K562 (cell line): ENCODE results near the gene ITPR1. TPM values are rescaled to one million over a fixed set of nuclear protein-coding genes. Genes with fewer than 3 reads are reported as not detected.

Experiments used
- ATAC-seq: fragments of 200-7000 bp; cut with Tn5 transposase; 3 replicates; pipeline ENCODE4 v1.9.1; 2020; ENCODE audit warnings: moderate library complexity
- BruUV-seq: library from RNA; stranded (reverse); fragments of 400-500 nt; replicated peaks from 2 replicates; lab custom pipeline; 2021; lab: Mats Ljungman, UMichigan
- CTCF ChIA-PET: fragments of 300-600 bp; formaldehyde crosslinking; extraction: SDS; loops from one replicate; lab custom pipeline; 2021; ENCODE audit warnings: low intra/inter-chr PET ratio; lab: Yijun Ruan, JAX
- POLR2A ChIA-PET: fragments of 300-600, 350-650 bp; sonication (Branson Sonifier 250); formaldehyde crosslinking; extraction: SDS; loops from one replicate; lab custom pipeline; 2021; ENCODE audit warnings: antibody characterized with exemption, inconsistent platforms; lab: Yijun Ruan, JAX
- DNase-seq, 4 experiments: peaks; one replicate each; pipeline versions ENCODE4 v3.0.0 to v3.0.0-alpha.2; 2011 to 2018; ENCODE audit warnings: low spot score in 3 of 4, mixed read lengths in 3 of 4; ENCODE audit errors: extremely low read depth in 1 of 4
- FAIRE-seq: peaks from 2 replicates; lab custom pipeline; 2011; peaks lifted over from hg19 to GRCh38; lab: Jason Lieb, UNC
- H2AFZ ChIP-seq: 2 replicates; pipeline ENCODE4 v1.6.0; 2011; ENCODE audit warnings: low read depth, low read length, control low read depth, inconsistent platforms
- H3K27ac ChIP-seq: fragments of 200-600 bp; 3 replicates; pipeline ENCODE4 v1.8.0; 2011; ENCODE audit warnings: low read depth, mild to moderate bottlenecking, control low read depth, inconsistent platforms, low read length, moderate library complexity, mixed read lengths; ENCODE audit errors: extremely low read depth
- H3K27me3 ChIP-seq, 2 experiments: fragments of 300-600 bp in 1 of 2; 2 replicates in 1 of 2; 3 replicates in 1 of 2; pipeline versions ENCODE4 v1.6.0 to v1.8.0; 2011; ENCODE audit warnings: inconsistent platforms in 2 of 2, low read length in 2 of 2, mild to moderate bottlenecking in 1 of 2, mixed read lengths in 1 of 2, moderate library complexity in 1 of 2; ENCODE audit not compliant: control insufficient read depth in 2 of 2, insufficient read depth in 2 of 2
- H3K36me3 ChIP-seq: fragments of 300-600 bp; 3 replicates; pipeline ENCODE4 v1.8.0; 2011; ENCODE audit warnings: mild to moderate bottlenecking, low read length, inconsistent platforms; ENCODE audit not compliant: control insufficient read depth, insufficient read depth
- H3K4me1 ChIP-seq, 2 experiments: fragments of 200-600 bp in 1 of 2; replicated peaks in 1 of 2; 2 replicates in 1 of 2; 3 replicates in 1 of 2; pipeline versions ENCODE4 v1.5.1 to v1.8.0; 2011; ENCODE audit warnings: inconsistent platforms in 2 of 2, low read length in 2 of 2, mild to moderate bottlenecking in 1 of 2, mixed read lengths in 1 of 2, moderate library complexity in 1 of 2; ENCODE audit not compliant: control insufficient read depth in 2 of 2, insufficient read depth in 2 of 2
- H3K4me2 ChIP-seq: 2 replicates; pipeline ENCODE4 v1.6.1; 2011; ENCODE audit warnings: low read length, control low read depth, inconsistent platforms, mixed read lengths; ENCODE audit not compliant: insufficient read depth
- H3K4me3 ChIP-seq: fragments of 200-600 bp; sonication (generic), shearing (Covaris generic); 2 replicates; pipeline ENCODE4 v1.5.1; 2016; ENCODE audit warnings: control low read depth, inconsistent platforms
- H3K79me2 ChIP-seq: fragments of 200-600 bp; 3 replicates; pipeline ENCODE4 v1.8.0; 2011; ENCODE audit warnings: low read length, inconsistent platforms; ENCODE audit not compliant: control insufficient read depth, insufficient read depth
- H3K9ac ChIP-seq, 2 experiments: 2 replicates each; pipeline versions ENCODE4 v1.6.0 to v1.6.1; 2011; ENCODE audit warnings: low read depth in 2 of 2, low read length in 2 of 2, control low read depth in 1 of 2, inconsistent platforms in 1 of 2, mild to moderate bottlenecking in 1 of 2, mixed read lengths in 1 of 2; ENCODE audit not compliant: insufficient read depth in 1 of 2
- H3K9me1 ChIP-seq: one replicate; pipeline ENCODE4 v1.6.0; 2011; ENCODE audit warnings: inconsistent platforms, mild to moderate bottlenecking, low read length, moderate library complexity; ENCODE audit not compliant: control insufficient read depth, insufficient read depth
- H3K9me3 ChIP-seq: replicated peaks from 2 replicates; pipeline ENCODE4 v1.5.1; 2011; ENCODE audit warnings: low read depth, low read length, inconsistent platforms; ENCODE audit not compliant: control insufficient read depth, insufficient read depth
- H4K20me1 ChIP-seq: replicated peaks from 2 replicates; pipeline ENCODE4 v1.6.1; 2011; ENCODE audit warnings: low read length, inconsistent platforms, mixed read lengths; ENCODE audit not compliant: control insufficient read depth, insufficient read depth
- BRD9 ChIP-seq: fragments of 450-650 bp; IDR thresholded peaks from 2 replicates; pipeline ENCODE4 v1.6.1; 2018; ENCODE audit warnings: low read depth; ENCODE audit not compliant: partially characterized antibody
- CEBPB ChIP-seq: fragments of 450-650 bp; IDR thresholded peaks from 2 replicates; pipeline ENCODE4 v1.6.1; 2016; ENCODE audit warnings: missing genetic modification characterization, missing compliant biosample characterization
- CREBBP ChIP-seq: IDR thresholded peaks from one replicate; pipeline ENCODE4 v1.6.1; 2012; ENCODE audit warnings: low read depth, mild to moderate bottlenecking, control low read depth, inconsistent platforms, low read length
- CTBP1 ChIP-seq: fragments of 450-650 bp; IDR thresholded peaks from 2 replicates; pipeline ENCODE4 v1.6.1; 2016; ENCODE audit warnings: borderline replicate concordance
- FOXK1 ChIP-seq: sonication (generic); formaldehyde crosslinking; IDR thresholded peaks from 2 replicates; pipeline ENCODE4 v1.8.0; 2022; ENCODE audit warnings: missing genetic modification reagents, mild to moderate bottlenecking, borderline replicate concordance
- HCFC1 ChIP-seq: IDR thresholded peaks from 2 replicates; pipeline ENCODE4 v1.6.1; 2012; ENCODE audit warnings: low read depth, low read length, improper control_type of control experiment
- MYC ChIP-seq, 2 experiments: fragments of 250-450 bp in 1 of 2; sonication (Bioruptor Pico) in 1 of 2; IDR thresholded peaks; 2 replicates each; pipeline versions ENCODE4 v1.5.1 to v1.6.1; 2012 to 2021; ENCODE audit warnings: low read depth in 2 of 2, borderline replicate concordance in 1 of 2, improper control_type of control experiment in 1 of 2, low read length in 1 of 2, mild to moderate bottlenecking in 1 of 2, moderate library complexity in 1 of 2
- POU5F1 ChIP-seq: fragments of 150-350 bp; IDR thresholded peaks from 2 replicates; pipeline ENCODE4 v1.6.1; 2014; ENCODE audit warnings: borderline replicate concordance, low read length, low read depth, mild to moderate bottlenecking; ENCODE audit not compliant: partially characterized antibody
- RCOR1 ChIP-seq, 2 experiments: IDR thresholded peaks; 2 replicates each; pipeline ENCODE4 v1.6.1; 2012; ENCODE audit warnings: low read depth in 2 of 2, low read length in 2 of 2, borderline replicate concordance in 1 of 2, improper control_type of control experiment in 1 of 2
- SAP30 ChIP-seq: fragments of 200-600 bp; sonication (generic); IDR thresholded peaks from 2 replicates; pipeline ENCODE4 v1.6.1; 2012; ENCODE audit warnings: borderline replicate concordance, low read depth, mild to moderate bottlenecking, moderate library complexity, low read length, control low read depth, inconsistent platforms; ENCODE audit not compliant: insufficient read depth, poor library complexity, severe bottlenecking
- TBL1XR1 ChIP-seq, 2 experiments: IDR thresholded peaks; 2 replicates each; pipeline ENCODE4 v1.6.1; 2012; ENCODE audit warnings: improper control_type of control experiment in 2 of 2, low read length in 2 of 2, mild to moderate bottlenecking in 1 of 2
- ZNF124 ChIP-seq: sonication (generic); formaldehyde crosslinking; IDR thresholded peaks from 2 replicates; pipeline ENCODE4 v1.8.1; 2022; ENCODE audit warnings: missing genetic modification reagents
- ZNF217 ChIP-seq: sonication (generic); formaldehyde crosslinking; IDR thresholded peaks from 2 replicates; pipeline ENCODE4 v1.8.0; 2022; ENCODE audit warnings: mild to moderate bottlenecking, missing genetic modification reagents
- WGBS: fragments of 100-300 bp; shearing (Covaris generic); methylation state at CpG from one replicate; pipeline ENCODE4 v1.1.6; 2016; ENCODE audit warnings: low coverage, mixed read lengths; ENCODE audit not compliant: insufficient coverage; ENCODE audit errors: missing lambda C conversion rate; 5-methylcytosine and 5-hydroxymethylcytosine counted together
- in situ Hi-C: fragments of 300-500 bp; cut with MboI; formaldehyde crosslinking; loops from 4 replicates; pipeline ENCODE4 v1.15.0; 2018; ENCODE audit warnings: inconsistent platforms, mixed read lengths
- intact Hi-C: fragments of 100-400 bp; cut with micrococcal nuclease; formaldehyde crosslinking; loops from 2 replicates; pipeline ENCODE4 v1.14.2; 2022
- polyA plus RNA-seq, 8 experiments: library from polyadenylated mRNA; depleted of rRNA in 4 of 8; stranded (reverse) in 5 of 8; unstranded in 3 of 8; fragments of >200 nt; fragmentation: Nextera tagmentation in 2 of 8; fragmentation: Illumina TruSeq in 1 of 8; extraction: Ambion mirVana in 2 of 8; extraction: Trizol in 1 of 8; gene quantifications; 2 replicates each; pipeline versions ENCODE4 v1.2.1 to v1.2.3, GENCODE V29; 2011 to 2014; ENCODE audit warnings: inconsistent platforms in 1 of 8, missing spikeins in 1 of 8
- total RNA-seq, 7 experiments: library from RNA; depleted of rRNA in 6 of 7; stranded (reverse); fragments of >200 nt in 6 of 7; fragmentation: Illumina TruSeq in 2 of 7; extraction: Trizol in 2 of 7; gene quantifications; 2 replicates each; pipeline versions ENCODE4 v1.2.1 to v1.2.3, GENCODE V29; 2011 to 2021; ENCODE audit warnings: low replicate concordance in 1 of 7
- TF ChIP-seq, protein P1 (sequence below): fragments of 250-450 bp; sonication (Bioruptor Pico); IDR thresholded peaks from 2 replicates; pipeline ENCODE4 v1.6.1; 2021; ENCODE audit warnings: mild to moderate bottlenecking
- TF ChIP-seq, protein P2 (sequence below): fragments of 450-650 bp; IDR thresholded peaks from one replicate; pipeline ENCODE4 v1.6.1; 2018; ENCODE audit warnings: mild to moderate bottlenecking, moderate library complexity; ENCODE audit not compliant: partially characterized antibody
- TF ChIP-seq, protein P3 (sequence below): sonication (generic); formaldehyde crosslinking; IDR thresholded peaks from 2 replicates; pipeline ENCODE4 v1.8.1; 2023; ENCODE audit warnings: mild to moderate bottlenecking, missing genetic modification reagents
- TF ChIP-seq, protein P4 (sequence below), 2 experiments: fragments of 450-650 bp; IDR thresholded peaks; 2 replicates each; pipeline ENCODE4 v1.6.1; 2016

The ITPR1 gene
- total and polyA plus RNA-seq, 9 of the 15 experiments (the other 6 are each of a cell fraction or from before 2014, with no cell fraction given) = 22.4 to 40.0 (median 27.4) TPM

DNA sequence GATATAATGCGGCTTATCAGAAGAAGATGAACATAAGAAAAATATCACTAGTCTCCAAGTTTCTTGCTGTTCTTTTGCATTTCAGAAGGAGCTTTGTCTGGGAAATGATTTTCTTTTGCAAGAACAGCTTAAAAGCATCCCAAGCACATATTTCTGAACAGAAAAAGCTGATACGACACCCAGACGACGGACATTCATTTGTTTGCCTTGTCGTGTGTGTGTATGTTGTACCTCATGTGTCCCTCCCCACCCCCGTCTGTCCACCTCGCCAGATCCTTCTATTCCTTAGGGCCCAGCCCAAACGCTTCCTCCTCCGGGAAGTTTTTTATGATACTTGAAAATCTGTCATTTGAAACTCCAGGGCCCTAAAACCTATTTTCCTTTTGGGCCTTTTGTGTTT lies 8.8 kb downstream of the ITPR1 start:
- POLR2A ChIA-PET = interaction anchor here (0.6 to 10.9 kb wide), 6 partner anchors 8 to 187 kb away, joined by 3 to 220 read pairs (median 4); partner anchors contain the start of gene ITPR1
- in situ Hi-C loops (no loop called here), intact Hi-C loops (no loop called here)
- CTCF ChIA-PET = no interaction called here
- peaks cover 15 to 35% of the 10 kb centered on the region in 2 experiments for H3K4me1 ChIP-seq
- no peaks in the 10 kb centered on the region for H3K27me3 ChIP-seq
- DNase-seq (no peak), FAIRE-seq (no peak), ATAC-seq (no peak)
- H3K9me1 ChIP-seq = no peaks in the 10 kb centered on the region
- H3K4me2 ChIP-seq = no peak overlapping the region
- H2AFZ ChIP-seq = no peak overlapping the region
- no peak overlapping the region for H3K4me3 ChIP-seq
- 71% methylated on average over 9 of the region's 9 CpGs for WGBS
- no peaks in the 10 kb centered on the region; the same call in 1 of the 2 replicates for H4K20me1 ChIP-seq
- H3K27ac ChIP-seq = no peak overlapping the region
- H3K36me3 ChIP-seq = peaks cover 10% of the 10 kb centered on the region; the same call in 2 of the 3 replicates
- H3K79me2 ChIP-seq = peaks cover 11% of the 10 kb centered on the region; the same call in 1 of the 3 replicates
- H3K9ac ChIP-seq = no peak overlapping the region
- no TSS peak for BruUV-seq
- TF ChIP-seq HCFC1 (no peak), ZNF124 (CRISPR knock-in tag) (no peak), ZNF217 (CRISPR knock-in tag) (no peak), POU5F1 (no peak), BRD9 (no peak), TBL1XR1 (IDR thresholded peaks at IDR 0.05; ENCODE audit: low read length in 2 of 2) (no peak), CTBP1 (no peak), CREBBP (no peak), FOXK1 (no peak), RCOR1 (IDR thresholded peaks at IDR 0.05; ENCODE audit: borderline replicate concordance in 1 of 2, low read depth in 2 of 2, low read length in 2 of 2) (no peak), CEBPB (tag) (no peak), SAP30 (no peak), MYC (IDR thresholded peaks at IDR 0.05; ENCODE audit: low read depth, low read length) (no peak), MYC (CRISPR knock-in tag; IDR thresholded peaks at IDR 0.05; ENCODE audit: borderline replicate concordance, low read depth) (no peak)
- TF ChIP-seq, protein P1, sequence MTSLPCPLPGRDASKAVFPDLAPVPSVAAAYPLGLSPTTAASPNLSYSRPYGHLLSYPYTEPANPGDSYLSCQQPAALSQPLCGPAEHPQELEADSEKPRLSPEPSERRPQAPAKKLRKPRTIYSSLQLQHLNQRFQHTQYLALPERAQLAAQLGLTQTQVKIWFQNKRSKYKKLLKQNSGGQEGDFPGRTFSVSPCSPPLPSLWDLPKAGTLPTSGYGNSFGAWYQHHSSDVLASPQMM (CRISPR knock-in tag) = no peak
- TF ChIP-seq, protein P2, sequence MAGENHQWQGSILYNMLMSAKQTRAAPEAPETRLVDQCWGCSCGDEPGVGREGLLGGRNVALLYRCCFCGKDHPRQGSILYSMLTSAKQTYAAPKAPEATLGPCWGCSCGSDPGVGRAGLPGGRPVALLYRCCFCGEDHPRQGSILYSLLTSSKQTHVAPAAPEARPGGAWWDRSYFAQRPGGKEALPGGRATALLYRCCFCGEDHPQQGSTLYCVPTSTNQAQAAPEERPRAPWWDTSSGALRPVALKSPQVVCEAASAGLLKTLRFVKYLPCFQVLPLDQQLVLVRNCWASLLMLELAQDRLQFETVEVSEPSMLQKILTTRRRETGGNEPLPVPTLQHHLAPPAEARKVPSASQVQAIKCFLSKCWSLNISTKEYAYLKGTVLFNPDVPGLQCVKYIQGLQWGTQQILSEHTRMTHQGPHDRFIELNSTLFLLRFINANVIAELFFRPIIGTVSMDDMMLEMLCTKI = no peak
- TF ChIP-seq, protein P3, sequence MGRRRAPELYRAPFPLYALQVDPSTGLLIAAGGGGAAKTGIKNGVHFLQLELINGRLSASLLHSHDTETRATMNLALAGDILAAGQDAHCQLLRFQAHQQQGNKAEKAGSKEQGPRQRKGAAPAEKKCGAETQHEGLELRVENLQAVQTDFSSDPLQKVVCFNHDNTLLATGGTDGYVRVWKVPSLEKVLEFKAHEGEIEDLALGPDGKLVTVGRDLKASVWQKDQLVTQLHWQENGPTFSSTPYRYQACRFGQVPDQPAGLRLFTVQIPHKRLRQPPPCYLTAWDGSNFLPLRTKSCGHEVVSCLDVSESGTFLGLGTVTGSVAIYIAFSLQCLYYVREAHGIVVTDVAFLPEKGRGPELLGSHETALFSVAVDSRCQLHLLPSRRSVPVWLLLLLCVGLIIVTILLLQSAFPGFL (CRISPR knock-in tag) = no peak
- TF ChIP-seq, protein P4, sequence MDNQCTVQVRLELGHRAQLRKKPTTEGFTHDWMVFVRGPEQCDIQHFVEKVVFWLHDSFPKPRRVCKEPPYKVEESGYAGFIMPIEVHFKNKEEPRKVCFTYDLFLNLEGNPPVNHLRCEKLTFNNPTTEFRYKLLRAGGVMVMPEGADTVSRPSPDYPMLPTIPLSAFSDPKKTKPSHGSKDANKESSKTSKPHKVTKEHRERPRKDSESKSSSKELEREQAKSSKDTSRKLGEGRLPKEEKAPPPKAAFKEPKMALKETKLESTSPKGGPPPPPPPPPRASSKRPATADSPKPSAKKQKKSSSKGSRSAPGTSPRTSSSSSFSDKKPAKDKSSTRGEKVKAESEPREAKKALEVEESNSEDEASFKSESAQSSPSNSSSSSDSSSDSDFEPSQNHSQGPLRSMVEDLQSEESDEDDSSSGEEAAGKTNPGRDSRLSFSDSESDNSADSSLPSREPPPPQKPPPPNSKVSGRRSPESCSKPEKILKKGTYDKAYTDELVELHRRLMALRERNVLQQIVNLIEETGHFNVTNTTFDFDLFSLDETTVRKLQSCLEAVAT (IDR thresholded peaks at IDR 0.05) = no peak
- H3K9me3 ChIP-seq = no peaks in the 10 kb centered on the region
